Mucosa of descending colon (tissue), 3 donors: Measurements from ENCODE around the gene APP. TPM values are rescaled to one million over a fixed set of nuclear protein-coding genes. Genes with fewer than 3 reads are reported as not detected.

Experiments
- ATAC-seq: fragments of 200-7000 bp; cut with Tn5 transposase; one replicate; pipeline ENCODE4 v1.9.1; 2020; ENCODE audit warnings: mild to moderate bottlenecking, moderate library complexity
- DNase-seq, 3 donors: peaks; one replicate each; pipeline ENCODE4 v3.0.0-alpha.2; 2020
- H3K36me3 ChIP-seq: fragments of 200-600 bp; one replicate; pipeline ENCODE4 v1.8.0; 2021; ENCODE audit warnings: low read depth, mild to moderate bottlenecking
- H3K4me1 ChIP-seq: fragments of 200-600 bp; one replicate; pipeline ENCODE4 v1.8.0; 2021; ENCODE audit warnings: low read depth, mild to moderate bottlenecking
- H3K4me3 ChIP-seq: fragments of 200-600 bp; one replicate; pipeline ENCODE4 v1.8.0; 2021; ENCODE audit warnings: mild to moderate bottlenecking
- H3K9me3 ChIP-seq: fragments of 200-600 bp; one replicate; pipeline ENCODE4 v1.8.0; 2021; ENCODE audit warnings: mild to moderate bottlenecking
- intact Hi-C, 2 donors: fragments of 100-400 bp; cut with DNase I in 1 of 2; cut with micrococcal nuclease in 1 of 2; formaldehyde crosslinking; loops; one replicate each; pipeline versions ENCODE4 v1.11.0 to v1.11.1; 2022; cut with DNase I, micrococcal nuclease
- total RNA-seq, 3 donors: library from RNA; stranded (reverse); fragmentation: NEBNext Ultra II Directional in 2 of 3; extraction: Animal tissue kit (Norgen Biotek cat#: 25700) in 2 of 3; gene quantifications; one replicate each; pipeline versions ENCODE4 v1.2.1 to v1.2.4, GENCODE V29; 2021 to 2023
- TF ChIP-seq, protein P1 (sequence below): fragments of 200-600 bp; IDR thresholded peaks from one replicate; pipeline ENCODE4 v1.8.0; 2022; ENCODE audit warnings: antibody characterized with exemption, mild to moderate bottlenecking
- donor health status: DM: no; HTN: no; CAD: no; lungs with moderate emphysema.
- donor health status: DM: no; HTN: no; CAD: no.
- donor health status: DM: no; HTN: yes; CAD: no.

The APP gene
- total RNA-seq, 3 donors from 2014 or later = 573 to 666 (median 579) TPM

DNA sequence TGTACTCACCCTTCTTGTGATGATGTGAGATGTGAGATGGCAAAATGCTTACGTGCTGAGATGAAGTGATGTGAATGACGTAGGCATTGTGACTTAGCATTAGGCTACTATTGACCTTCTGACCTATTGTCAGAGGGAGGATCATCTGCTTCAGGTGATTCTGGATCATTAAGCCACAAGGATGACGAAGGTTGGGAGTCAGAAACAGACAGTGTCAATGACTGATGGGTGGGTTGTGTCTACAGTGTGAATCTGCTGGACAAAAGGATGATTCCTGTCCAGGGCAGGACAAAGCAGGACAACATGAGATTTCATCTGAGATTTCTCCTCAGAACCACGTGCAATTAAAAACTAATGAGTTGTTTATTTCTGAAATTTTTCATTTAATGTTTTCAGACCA lies 306.8 kb downstream of the APP start:
- Histone ChIP-seq H3K4me3 (no peak overlapping the region), H3K4me1 (no peaks in the 10 kb centered on the region), H3K36me3 (no peaks in the 10 kb centered on the region), H3K9me3 (no peaks in the 10 kb centered on the region)
- no peak for DNase-seq
- TF ChIP-seq, protein P1, sequence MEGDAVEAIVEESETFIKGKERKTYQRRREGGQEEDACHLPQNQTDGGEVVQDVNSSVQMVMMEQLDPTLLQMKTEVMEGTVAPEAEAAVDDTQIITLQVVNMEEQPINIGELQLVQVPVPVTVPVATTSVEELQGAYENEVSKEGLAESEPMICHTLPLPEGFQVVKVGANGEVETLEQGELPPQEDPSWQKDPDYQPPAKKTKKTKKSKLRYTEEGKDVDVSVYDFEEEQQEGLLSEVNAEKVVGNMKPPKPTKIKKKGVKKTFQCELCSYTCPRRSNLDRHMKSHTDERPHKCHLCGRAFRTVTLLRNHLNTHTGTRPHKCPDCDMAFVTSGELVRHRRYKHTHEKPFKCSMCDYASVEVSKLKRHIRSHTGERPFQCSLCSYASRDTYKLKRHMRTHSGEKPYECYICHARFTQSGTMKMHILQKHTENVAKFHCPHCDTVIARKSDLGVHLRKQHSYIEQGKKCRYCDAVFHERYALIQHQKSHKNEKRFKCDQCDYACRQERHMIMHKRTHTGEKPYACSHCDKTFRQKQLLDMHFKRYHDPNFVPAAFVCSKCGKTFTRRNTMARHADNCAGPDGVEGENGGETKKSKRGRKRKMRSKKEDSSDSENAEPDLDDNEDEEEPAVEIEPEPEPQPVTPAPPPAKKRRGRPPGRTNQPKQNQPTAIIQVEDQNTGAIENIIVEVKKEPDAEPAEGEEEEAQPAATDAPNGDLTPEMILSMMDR = no peak
- intact Hi-C loops = no loop called here
- ATAC-seq = no peak

DNA sequence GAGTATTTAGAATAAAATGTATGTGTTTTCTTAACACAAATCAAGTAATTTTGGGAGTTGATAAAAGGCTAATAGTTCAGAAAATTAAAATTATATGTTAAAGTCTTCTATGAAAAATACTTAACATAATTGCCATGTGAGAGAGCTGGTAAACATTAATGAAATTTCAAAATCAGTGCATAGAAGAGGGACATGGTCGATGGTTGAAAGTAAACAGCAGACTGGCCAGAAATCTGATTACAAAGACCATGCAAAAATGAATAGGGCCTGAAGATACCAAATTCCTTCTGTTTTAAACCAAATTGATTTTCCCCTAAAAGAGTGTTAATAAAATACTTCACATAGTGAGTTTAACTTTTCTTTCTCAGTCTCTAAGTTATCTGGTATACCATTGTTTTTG lies 307.5 kb downstream of the APP start:
- no peaks in the 10 kb centered on the region for H3K9me3 ChIP-seq
- DNase-seq (no peak), ATAC-seq (no peak)
- H3K36me3 ChIP-seq = no peaks in the 10 kb centered on the region
- intact Hi-C loops = no loop called here
- no peaks in the 10 kb centered on the region for H3K4me1 ChIP-seq
- no peak overlapping the region for H3K4me3 ChIP-seq
- TF ChIP-seq, protein P1 = no peak

DNA sequence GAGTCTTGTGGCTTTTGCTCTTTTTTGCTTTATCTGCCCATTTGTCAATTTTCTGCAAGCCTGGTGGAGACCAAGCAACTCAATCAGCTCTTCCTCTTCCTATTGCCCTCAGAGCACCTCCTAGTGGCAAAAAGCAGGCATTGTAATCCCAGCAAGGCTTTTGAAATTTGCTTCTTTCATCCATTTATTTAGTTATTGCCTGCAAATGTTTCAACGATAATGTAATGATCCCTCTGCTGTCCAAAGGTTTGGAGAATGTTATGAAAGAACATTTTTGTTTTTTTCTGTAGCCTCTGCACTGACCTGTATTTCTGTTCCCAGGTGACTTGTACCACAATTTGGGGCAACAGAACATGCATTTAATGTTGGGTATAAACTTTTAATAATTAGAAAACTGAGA lies 308.0 kb downstream of the APP start:
- H3K4me1 ChIP-seq = no peaks in the 10 kb centered on the region
- no peaks in the 10 kb centered on the region for H3K9me3 ChIP-seq
- intact Hi-C loops = no loop called here
- ATAC-seq (peak; percentile 75), DNase-seq (no peak)
- H3K4me3 ChIP-seq = no peak overlapping the region
- no peaks in the 10 kb centered on the region for H3K36me3 ChIP-seq
- TF ChIP-seq, protein P1 = peak; percentile 43

DNA sequence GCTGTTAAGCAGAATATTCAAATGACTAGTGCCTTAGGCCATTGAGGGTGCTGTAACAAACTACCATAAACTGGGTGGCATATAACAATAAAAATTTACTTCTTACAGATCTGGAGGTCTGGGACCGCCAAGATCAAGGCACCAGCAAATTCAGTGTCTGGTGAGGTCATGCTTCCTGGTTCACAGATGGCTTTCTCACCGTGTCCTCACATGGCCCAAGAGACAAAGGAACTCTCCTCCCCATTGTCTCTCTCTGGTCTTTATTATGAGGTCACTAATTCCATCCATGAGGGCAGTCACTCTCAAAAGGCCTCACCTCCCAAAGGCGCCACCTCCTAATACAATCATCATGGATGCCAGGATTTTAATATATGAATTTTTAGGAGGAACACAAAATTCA lies 308.5 kb downstream of the APP start:
- DNase-seq (peak in 2 of 3 donors; percentile 42 to 77), ATAC-seq (peak; percentile 96)
- intact Hi-C loops = no loop called here
- no peaks in the 10 kb centered on the region for H3K4me1 ChIP-seq
- TF ChIP-seq, protein P1 = no peak
- H3K9me3 ChIP-seq = no peaks in the 10 kb centered on the region
- no peaks in the 10 kb centered on the region for H3K36me3 ChIP-seq
- H3K4me3 ChIP-seq = no peak overlapping the region

DNA sequence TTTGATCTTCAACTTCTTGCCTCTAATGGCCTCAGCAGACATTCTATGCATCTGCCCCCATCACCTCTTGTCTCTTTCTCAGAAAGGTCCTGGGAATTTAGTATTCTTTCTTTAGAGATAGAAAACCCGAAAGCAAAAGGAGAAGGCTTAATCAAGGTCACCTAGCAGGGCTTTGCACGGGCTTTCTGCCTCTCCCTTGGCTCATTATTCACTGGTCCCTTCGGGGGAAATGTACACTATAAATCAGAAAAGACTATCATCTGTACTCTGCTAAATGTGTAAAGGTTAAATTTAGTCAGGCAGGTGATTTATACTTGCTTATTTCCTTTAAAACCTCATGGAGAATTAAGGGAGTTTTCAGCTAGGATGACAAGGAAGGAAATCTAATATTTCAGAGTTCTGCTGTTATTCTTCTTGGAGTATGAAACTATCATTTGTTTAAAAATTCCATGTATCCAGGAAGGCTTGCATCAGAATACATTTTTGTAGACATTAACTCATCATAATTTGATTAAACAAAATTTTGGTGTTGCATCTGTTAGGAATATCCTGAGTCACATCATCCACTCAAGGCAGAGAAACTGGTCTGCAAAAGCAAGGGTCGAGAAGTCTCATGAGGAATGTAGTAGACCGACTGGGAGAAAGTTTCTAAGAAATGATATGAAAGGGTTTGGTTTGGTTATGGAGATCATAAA lies 311.2 kb downstream of the APP start:
- DNase-seq (no peak), ATAC-seq (no peak)
- H3K4me3 ChIP-seq = no peak overlapping the region
- intact Hi-C loops = no loop called here
- no peaks in the 10 kb centered on the region for H3K9me3 ChIP-seq
- H3K36me3 ChIP-seq = no peaks in the 10 kb centered on the region
- no peaks in the 10 kb centered on the region for H3K4me1 ChIP-seq
- TF ChIP-seq, protein P1 = no peak

DNA sequence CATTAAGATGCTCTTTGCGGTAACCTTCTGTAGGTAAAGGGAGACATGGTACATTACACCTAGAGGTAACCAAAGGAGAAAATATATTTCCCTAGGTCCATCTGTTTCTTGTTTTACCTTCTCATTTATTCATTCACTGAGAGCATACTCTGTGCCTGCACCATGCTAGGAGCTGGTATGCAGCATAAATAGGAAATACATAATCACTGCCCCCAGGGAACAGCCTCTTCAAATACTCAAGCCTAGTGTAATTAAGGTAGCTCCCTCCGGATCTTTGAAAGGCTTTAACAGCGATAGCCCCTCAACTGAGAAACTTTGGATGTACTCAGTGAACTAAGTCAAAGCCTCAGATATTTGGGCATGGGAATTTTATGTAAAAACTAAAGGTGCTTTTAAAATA lies 312.2 kb downstream of the APP start:
- Histone ChIP-seq H3K4me1 (no peaks in the 10 kb centered on the region), H3K36me3 (no peaks in the 10 kb centered on the region), H3K4me3 (no peak overlapping the region), H3K9me3 (no peaks in the 10 kb centered on the region)
- ATAC-seq (no peak), DNase-seq (no peak)
- intact Hi-C loops = no loop called here
- TF ChIP-seq, protein P1 = no peak
